ENCODE measurements around the gene RNF213. TPM values are rescaled to one million over a fixed set of nuclear protein-coding genes. Genes with fewer than 3 reads are reported as not detected.

The RNF213 gene
- total RNA-seq, 1 experiment from 2014 or later = 179 TPM

GRCh38 chr17:80419255-80419654, 158.6 kb downstream of the RNF213 start:
- CTCF ChIA-PET = no interaction called here
- no peak for TF ChIP-seq EZH2 (IDR thresholded peaks at IDR 0.05; ENCODE audit: low read depth)
- no peak for TF ChIP-seq CTCF (conservative IDR thresholded peaks at IDR 0.05)
- H3K9me3 ChIP-seq (ENCODE audit: insufficient read depth, low read depth) = no peaks in the 10 kb centered on the region
- DNase-seq = no peak
- BruUV-seq (replicated peaks) = no TSS peak
- no peak overlapping the region for H2AFZ ChIP-seq
- no peaks in the 10 kb centered on the region for H3K27me3 ChIP-seq (ENCODE audit: insufficient read depth, low read depth)
- no peaks in the 10 kb centered on the region for H4K20me1 ChIP-seq (ENCODE audit: insufficient read depth)
- no peaks in the 10 kb centered on the region for H3K4me1 ChIP-seq (replicated peaks; ENCODE audit: insufficient read depth)
- H3K27ac ChIP-seq = no peak overlapping the region
- H3F3A ChIP-seq (ENCODE audit: insufficient read depth, low read depth) = no peaks in the 10 kb centered on the region
- H3K36me3 ChIP-seq (ENCODE audit: low read depth) = no peaks in the 10 kb centered on the region
- peaks cover 10% of the 10 kb centered on the region for H3K79me2 ChIP-seq (ENCODE audit: low read depth)
- intact Hi-C loops (cut with micrococcal nuclease; ENCODE audit: unreplicated experiment) = no loop called here
- no peak overlapping the region for H3K4me2 ChIP-seq
- POLR2A ChIA-PET (ENCODE audit: unreplicated experiment) = no interaction called here
- no peaks in the 10 kb centered on the region for H3K9me2 ChIP-seq (ENCODE audit: insufficient read depth)
- no peak overlapping the region for H3K4me3 ChIP-seq

- no peak for DNase-seq
- Histone ChIP-seq H2AFZ (no peak overlapping the region), H4K20me1 (ENCODE audit: insufficient read depth) (no peaks in the 10 kb centered on the region), H3K36me3 (ENCODE audit: low read depth) (no peaks in the 10 kb centered on the region), H3K79me2 (ENCODE audit: low read depth) (no peaks in the 10 kb centered on the region), H3K4me1 (replicated peaks; ENCODE audit: insufficient read depth) (no peaks in the 10 kb centered on the region), H3K27me3 (ENCODE audit: insufficient read depth, low read depth) (no peaks in the 10 kb centered on the region), H3K9me3 (ENCODE audit: insufficient read depth, low read depth) (no peaks in the 10 kb centered on the region), H3K4me3 (no peak overlapping the region), H3K4me2 (no peak overlapping the region), H3F3A (ENCODE audit: insufficient read depth, low read depth) (no peaks in the 10 kb centered on the region), H3K27ac (no peak overlapping the region), H3K9me2 (ENCODE audit: insufficient read depth) (no peaks in the 10 kb centered on the region)
- intact Hi-C loops (cut with micrococcal nuclease; ENCODE audit: unreplicated experiment) = no loop called here
- ChIA-PET CTCF (no interaction called here), POLR2A (ENCODE audit: unreplicated experiment) (no interaction called here)
- TF ChIP-seq EZH2 (IDR thresholded peaks at IDR 0.05; ENCODE audit: low read depth) (no peak), CTCF (conservative IDR thresholded peaks at IDR 0.05) (no peak)
- no TSS peak for BruUV-seq (replicated peaks)
Measured at GRCh38 chr17:80421381-80422090, 160.9 kb downstream of the RNF213 start.

- intact Hi-C loops (cut with micrococcal nuclease; ENCODE audit: unreplicated experiment) = no loop called here
- no peaks in the 10 kb centered on the region for H3K9me3 ChIP-seq (ENCODE audit: insufficient read depth, low read depth)
- no peaks in the 10 kb centered on the region for H3K27me3 ChIP-seq (ENCODE audit: insufficient read depth, low read depth)
- no peak overlapping the region for H2AFZ ChIP-seq
- no peaks in the 10 kb centered on the region for H3K4me1 ChIP-seq (replicated peaks; ENCODE audit: insufficient read depth)
- ChIA-PET CTCF (interaction anchor here (0.7 kb wide), 1 partner anchor 601 kb away, joined by 4 read pairs; no protein-coding TSS in a partner anchor), POLR2A (ENCODE audit: unreplicated experiment) (no interaction called here)
- H3K4me2 ChIP-seq = no peak overlapping the region
- no peak overlapping the region for H3K4me3 ChIP-seq
- no TSS peak for BruUV-seq (replicated peaks)
- TF ChIP-seq EZH2 (IDR thresholded peaks at IDR 0.05; ENCODE audit: low read depth) = no peak
- TF ChIP-seq CTCF (conservative IDR thresholded peaks at IDR 0.05) = no peak
- no peaks in the 10 kb centered on the region for H4K20me1 ChIP-seq (ENCODE audit: insufficient read depth)
- no peaks in the 10 kb centered on the region for H3K79me2 ChIP-seq (ENCODE audit: low read depth)
- H3K27ac ChIP-seq = no peak overlapping the region
- H3K9me2 ChIP-seq (ENCODE audit: insufficient read depth) = no peaks in the 10 kb centered on the region
- DNase-seq = no peak
- no peaks in the 10 kb centered on the region for H3K36me3 ChIP-seq (ENCODE audit: low read depth)
- H3F3A ChIP-seq (ENCODE audit: insufficient read depth, low read depth) = no peaks in the 10 kb centered on the region
Measured at GRCh38 chr17:80422276-80422675, 161.6 kb downstream of the RNF213 start.

Data from PC-9 (cell line).